CD4-positive, alpha-beta T cell (primary cell): ENCODE measurements around the gene SF3B2. TPM values are rescaled to one million over a fixed set of nuclear protein-coding genes. Genes with fewer than 3 reads are reported as not detected.
A peak's percentile ranks its signal among the peaks of the same experiment; 100 is the strongest.

Experiments used
- ATAC-seq: fragments of 200-7000 bp; cut with Tn5 transposase; one replicate; pipeline ENCODE4 v1.10.0; 2022; ENCODE audit warnings: mild to moderate bottlenecking; ENCODE audit not compliant: poor library complexity
- CTCF ChIA-PET: fragments of 350-600 bp; sonication (Branson Sonifier 250); formaldehyde crosslinking; loops from one replicate; lab custom pipeline; 2021; ENCODE audit warnings: antibody characterized with exemption, inconsistent platforms; lab: Charles Lee
- POLR2A ChIA-PET: fragments of 350-600 bp; sonication (Branson Sonifier 250); formaldehyde crosslinking; loops from one replicate; lab custom pipeline; 2021; ENCODE audit warnings: antibody characterized with exemption, inconsistent platforms; lab: Charles Lee
- DNase-seq, 14 experiments: peaks; one replicate each; pipeline ENCODE4 v3.0.0-alpha.2; 2013 to 2020; ENCODE audit warnings: mixed read lengths in 2 of 14
- H3K27ac ChIP-seq, 2 donors: one replicate each; pipeline versions ENCODE4 v1.5.1 to v1.7.0; 2013; ENCODE audit warnings: low read length in 2 of 2, low read depth in 1 of 2, mild to moderate bottlenecking in 1 of 2
- H3K27me3 ChIP-seq, 2 experiments: 1 replicate in 1 of 2; 2 replicates in 1 of 2; pipeline versions ENCODE4 v1.6.1 to v1.7.0; 2013; ENCODE audit warnings: low read length in 2 of 2, control low read depth in 1 of 2, mild to moderate bottlenecking in 1 of 2, moderate library complexity in 1 of 2; ENCODE audit not compliant: insufficient read depth in 2 of 2, control insufficient read depth in 1 of 2
- H3K36me3 ChIP-seq: one replicate; pipeline ENCODE4 v1.6.1; 2013; ENCODE audit warnings: low read length, control low read depth; ENCODE audit not compliant: insufficient read depth
- H3K4me1 ChIP-seq: one replicate; pipeline ENCODE4 v1.6.1; 2013; ENCODE audit warnings: low read length, control low read depth; ENCODE audit not compliant: insufficient read depth
- H3K4me3 ChIP-seq: one replicate; pipeline ENCODE4 v1.5.1; 2013; ENCODE audit warnings: mild to moderate bottlenecking, low read length, moderate library complexity
- H3K9me3 ChIP-seq, 2 experiments: 1 replicate in 1 of 2; 2 replicates in 1 of 2; pipeline versions ENCODE4 v1.6.1 to v1.7.0; 2013; ENCODE audit warnings: low read length in 2 of 2, mild to moderate bottlenecking in 2 of 2, control low read depth in 1 of 2, moderate library complexity in 1 of 2; ENCODE audit not compliant: control insufficient read depth in 1 of 2, insufficient read depth in 1 of 2
- H3K27ac Mint-ChIP-seq: one replicate; pipeline ENCODE4 v1.8.0; 2020; ENCODE audit warnings: mixed read lengths
- H3K27me3 Mint-ChIP-seq: one replicate; pipeline ENCODE4 v1.8.0; 2021; ENCODE audit warnings: mixed read lengths
- H3K36me3 Mint-ChIP-seq: one replicate; pipeline ENCODE4 v1.8.0; 2021; ENCODE audit warnings: low read depth, mixed read lengths
- H3K4me1 Mint-ChIP-seq: one replicate; pipeline ENCODE4 v1.8.0; 2021; ENCODE audit warnings: low read depth, mixed read lengths
- H3K4me3 Mint-ChIP-seq: one replicate; pipeline ENCODE4 v1.8.0; 2020; ENCODE audit warnings: mild to moderate bottlenecking, mixed read lengths
- H3K9me3 Mint-ChIP-seq: one replicate; pipeline ENCODE4 v1.8.0; 2020; ENCODE audit warnings: mixed read lengths
- CTCF ChIP-seq: fragments of 200-600 bp; IDR thresholded peaks from one replicate; pipeline ENCODE4 v1.8.0; 2022; ENCODE audit warnings: antibody characterized with exemption, mild to moderate bottlenecking
- intact Hi-C, 2 experiments: fragments of 100-400 bp; cut with DNase I in 1 of 2; cut with micrococcal nuclease in 1 of 2; formaldehyde crosslinking; loops; one replicate each; pipeline versions ENCODE4 v1.15.1 to v1.9.0; 2023 to 2025; cut with DNase I, micrococcal nuclease
- total RNA-seq, 174 experiments: library from RNA in 2 of 174; stranded (reverse) in 2 of 174; gene quantifications; one replicate each; pipeline ENCODE4 v1.2.3 and lab custom pipeline; 2021 to 2026

SF3B2 gene
- total RNA-seq, 2 experiments from 2014 or later: 182 to 196 TPM

- Histone ChIP-seq H3K4me3 (peak overlapping the region; percentile 87), H3K4me1 (peaks cover 48% of the 10 kb centered on the region), H3K27me3 (no peaks in the 10 kb centered on the region), H3K27ac (peak overlapping the region; percentile 51 to 62), H3K9me3 (no peaks in the 10 kb centered on the region), H3K36me3 (peaks cover 59% of the 10 kb centered on the region)
- ATAC-seq (peak; percentile 43), DNase-seq (peak in 6 of 14 experiments; percentile 21 to 56 (median 46))
- no peaks in the 10 kb centered on the region for H3K27me3 Mint-ChIP-seq
- peak overlapping the region; percentile 88 for H3K27ac Mint-ChIP-seq
- H3K4me3 Mint-ChIP-seq: peak overlapping the region; percentile 96
- H3K36me3 Mint-ChIP-seq: peaks cover 85% of the 10 kb centered on the region
- POLR2A ChIA-PET: interaction anchor here (0.5 to 7.0 kb wide), 8 partner anchors 10 to 412 kb away, joined by 3 to 135 read pairs (median 18); partner anchors contain the start of gene SF3B2
- intact Hi-C loops: loop anchor here (1.0 to 5.0 kb wide), 3 partner anchors 10 to 46 kb away; no protein-coding TSS in a partner anchor
- no peak for TF ChIP-seq CTCF
- CTCF ChIA-PET: interaction anchor here (0.6 to 4.0 kb wide), 8 partner anchors 9 to 1273 kb away, joined by 3 to 28 read pairs (median 4); partner anchors contain the start of gene SF3B2
- peaks cover 69% of the 10 kb centered on the region for H3K4me1 Mint-ChIP-seq
- H3K9me3 Mint-ChIP-seq: no peaks in the 10 kb centered on the region
These were observed 19.2 kb downstream of the SF3B2 start for GRCh38 chr11:66071381-66071801.

- no peaks in the 10 kb centered on the region for H3K9me3 Mint-ChIP-seq
- peak overlapping the region; percentile 96 for H3K4me3 Mint-ChIP-seq
- H3K36me3 ChIP-seq: peaks cover 59% of the 10 kb centered on the region
- peaks cover 85% of the 10 kb centered on the region for H3K36me3 Mint-ChIP-seq
- DNase-seq: no peak
- ATAC-seq: no peak
- peak overlapping the region; percentile 51 to 62 for H3K27ac ChIP-seq
- intact Hi-C loops: loop anchor here in 1 of 2 experiments (5.0 kb wide), 1 partner anchor 45 kb away; no protein-coding TSS in a partner anchor
- H3K4me1 Mint-ChIP-seq: peaks cover 70% of the 10 kb centered on the region
- peaks cover 54% of the 10 kb centered on the region for H3K4me1 ChIP-seq
- peak overlapping the region; percentile 87 for H3K4me3 ChIP-seq
- H3K27me3 ChIP-seq: no peaks in the 10 kb centered on the region
- H3K27me3 Mint-ChIP-seq: no peaks in the 10 kb centered on the region
- no peak for TF ChIP-seq CTCF
- H3K9me3 ChIP-seq: no peaks in the 10 kb centered on the region
- CTCF ChIA-PET: interaction anchor here (1.2 to 4.0 kb wide), 3 partner anchors 9 to 62 kb away, joined by 4 to 28 read pairs (median 6); no protein-coding TSS in a partner anchor
- peak overlapping the region; percentile 88 for H3K27ac Mint-ChIP-seq
- POLR2A ChIA-PET: interaction anchor here (0.5 to 7.0 kb wide), 6 partner anchors 9 to 55 kb away, joined by 3 to 135 read pairs (median 22); partner anchors contain the start of gene SF3B2
These were observed 19.9 kb downstream of the SF3B2 start for GRCh38 chr11:66072081-66072480.

DNA sequence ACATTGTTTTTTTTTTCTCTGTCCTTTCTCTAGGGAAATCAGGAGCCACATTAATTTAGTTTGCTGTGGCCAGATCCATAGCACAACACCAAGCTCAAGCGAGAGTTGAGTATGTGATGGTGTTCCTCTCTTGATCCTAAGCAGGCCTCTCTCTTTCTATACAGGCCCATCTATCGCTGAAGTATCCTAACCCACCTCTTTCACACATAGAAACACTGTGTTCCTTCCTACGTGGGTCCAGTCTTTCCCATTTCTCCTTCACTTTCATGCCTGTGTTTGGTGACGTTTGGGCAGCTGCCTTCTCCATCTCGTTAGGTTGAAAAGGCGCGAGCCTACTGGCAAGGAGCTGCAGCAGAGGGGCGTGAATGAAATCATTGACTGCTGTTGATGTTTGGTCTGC lies 20.4 kb downstream of the SF3B2 start:
- no peaks in the 10 kb centered on the region for H3K27me3 Mint-ChIP-seq
- Histone ChIP-seq H3K27ac (peak overlapping the region; percentile 51 to 62), H3K36me3 (peaks cover 58% of the 10 kb centered on the region), H3K4me1 (peaks cover 59% of the 10 kb centered on the region), H3K27me3 (no peaks in the 10 kb centered on the region), H3K9me3 (no peaks in the 10 kb centered on the region), H3K4me3 (peak overlapping the region; percentile 87)
- intact Hi-C loops: loop anchor here in 1 of 2 experiments (5.0 kb wide), 1 partner anchor 45 kb away; no protein-coding TSS in a partner anchor
- H3K9me3 Mint-ChIP-seq: no peaks in the 10 kb centered on the region
- POLR2A ChIA-PET: interaction anchor here (6.4 to 7.0 kb wide), 2 partner anchors 9 to 45 kb away, joined by 76 to 135 read pairs; no protein-coding TSS in a partner anchor
- DNase-seq (no peak), ATAC-seq (no peak)
- H3K4me1 Mint-ChIP-seq: peaks cover 69% of the 10 kb centered on the region
- peak overlapping the region; percentile 96 for H3K4me3 Mint-ChIP-seq
- CTCF ChIA-PET: no interaction called here
- peaks cover 85% of the 10 kb centered on the region for H3K36me3 Mint-ChIP-seq
- no peak for TF ChIP-seq CTCF
- peak overlapping the region; percentile 88 for H3K27ac Mint-ChIP-seq
